ENCODE results near the gene KMT2A. TPM values are rescaled to one million over a fixed set of nuclear protein-coding genes. Genes with fewer than 3 reads are reported as not detected.
"Not testable (repeated sequence)": the region's sequence is repeated elsewhere in the genome, so short reads cannot be mapped to it uniquely, and the experiment has no call there.

The KMT2A gene
- total RNA-seq, 1 donor from 2014 or later, result 63.6 TPM

- Histone ChIP-seq H3K27ac (no peak overlapping the region), H3K4me2 (no peak overlapping the region), H2AFZ (replicated peaks) (no peak overlapping the region), H3K4me1 (no peaks in the 10 kb centered on the region), H3K9me3 (ENCODE audit: low read depth) (no peaks in the 10 kb centered on the region), H3K27me3 (no peaks in the 10 kb centered on the region), H3F3A (ENCODE audit: low read depth) (peaks cover 23% of the 10 kb centered on the region), H3K79me2 (ENCODE audit: low read depth) (peaks cover 27% of the 10 kb centered on the region), H3K4me3 (no peak overlapping the region), H3K36me3 (no peaks in the 10 kb centered on the region), H3K9ac (no peak overlapping the region), H4K20me1 (ENCODE audit: low read depth) (peaks cover 18% of the 10 kb centered on the region)
- Mint-ChIP-seq H3K36me3 (no peaks in the 10 kb centered on the region), H3K27ac (no peak overlapping the region), H3K27me3 (ENCODE audit: insufficient read depth, low read depth) (no peaks in the 10 kb centered on the region), H3K4me1 (peaks cover 22% of the 10 kb centered on the region), H3K4me3 (peak overlapping the region; percentile 11), H3K9me3 (no peaks in the 10 kb centered on the region)
- TF ChIP-seq EZH2phosphoT487 (IDR thresholded peaks at IDR 0.05), result no peak
- no peak for TF ChIP-seq EZH2 (IDR thresholded peaks at IDR 0.05)
- no peak for TF ChIP-seq CTCF (IDR thresholded peaks at IDR 0.05)
- DNase-seq (ENCODE audit: low spot score), result no peak
These were observed 37.3 kb upstream of the KMT2A start for GRCh38 chr11:118398791-118399559.

- peak; percentile 96 for DNase-seq (ENCODE audit: low spot score)
- Mint-ChIP-seq H3K4me1 (peaks cover 24% of the 10 kb centered on the region), H3K27ac (peak within 1 kb of the TSS; percentile 100), H3K4me3 (peak within 1 kb of the TSS; percentile 96), H3K9me3 (no peaks in the 10 kb centered on the region), H3K27me3 (ENCODE audit: insufficient read depth, low read depth) (no peaks in the 10 kb centered on the region), H3K36me3 (no peaks in the 10 kb centered on the region)
- Histone ChIP-seq H3K79me2 (ENCODE audit: low read depth) (peaks cover 50% of the 10 kb centered on the region), H3K9ac (peak within 1 kb of the TSS; percentile 80), H2AFZ (replicated peaks) (peak within 1 kb of the TSS; percentile 99), H3K9me3 (ENCODE audit: low read depth) (no peaks in the 10 kb centered on the region), H3K36me3 (no peaks in the 10 kb centered on the region), H3F3A (ENCODE audit: low read depth) (peaks cover 23% of the 10 kb centered on the region), H3K27me3 (no peaks in the 10 kb centered on the region), H4K20me1 (ENCODE audit: low read depth) (peaks cover 28% of the 10 kb centered on the region), H3K4me3 (peak within 1 kb of the TSS; percentile 85), H3K27ac (no peak within 1 kb of the TSS), H3K4me1 (no peaks in the 10 kb centered on the region), H3K4me2 (peak within 1 kb of the TSS; percentile 90)
- TF ChIP-seq CTCF (IDR thresholded peaks at IDR 0.05), result peak; percentile 20
- no peak for TF ChIP-seq EZH2 (IDR thresholded peaks at IDR 0.05)
These were observed 35.0 kb upstream of the KMT2A start, which contains the start of gene ATP5MG for GRCh38 chr11:118401151-118401879. Gene ATP5MG (plus strand): TSS chr11:118401606. CDS start chr11:118401666, 60 bp downstream.

- Histone ChIP-seq H3K4me3 (peak overlapping the region; percentile 85), H3K9ac (peak overlapping the region; percentile 80), H2AFZ (replicated peaks) (peak overlapping the region; percentile 99), H3K36me3 (no peaks in the 10 kb centered on the region), H3K27me3 (no peaks in the 10 kb centered on the region), H3K27ac (no peak overlapping the region), H4K20me1 (ENCODE audit: low read depth) (peaks cover 28% of the 10 kb centered on the region), H3K4me2 (peak overlapping the region; percentile 90), H3K4me1 (no peaks in the 10 kb centered on the region), H3F3A (ENCODE audit: low read depth) (peaks cover 23% of the 10 kb centered on the region), H3K79me2 (ENCODE audit: low read depth) (peaks cover 58% of the 10 kb centered on the region), H3K9me3 (ENCODE audit: low read depth) (no peaks in the 10 kb centered on the region)
- H3K9me3 Mint-ChIP-seq, result no peaks in the 10 kb centered on the region
- H3K4me1 Mint-ChIP-seq, result peaks cover 24% of the 10 kb centered on the region
- peak; percentile 13 for DNase-seq (ENCODE audit: low spot score)
- peaks cover 3% of the 10 kb centered on the region for H3K36me3 Mint-ChIP-seq
- TF ChIP-seq CTCF (IDR thresholded peaks at IDR 0.05), result no peak
- TF ChIP-seq EZH2 (IDR thresholded peaks at IDR 0.05), result no peak
- TF ChIP-seq EZH2phosphoT487 (IDR thresholded peaks at IDR 0.05), result no peak
- H3K27ac Mint-ChIP-seq, result peak overlapping the region; percentile 76
- no peaks in the 10 kb centered on the region for H3K27me3 Mint-ChIP-seq (ENCODE audit: insufficient read depth, low read depth)
- peak overlapping the region; percentile 96 for H3K4me3 Mint-ChIP-seq
These were observed 34.3 kb upstream of the KMT2A start for GRCh38 chr11:118401880-118402590.

GRCh38 chr11:118402594-118402993 is 33.7 kb upstream of the KMT2A start:
- H3K27ac ChIP-seq; H3K9me3 ChIP-seq (ENCODE audit: low read depth); H3K36me3 ChIP-seq; H3K9me3 Mint-ChIP-seq; H3K27me3 ChIP-seq; H3K4me1 ChIP-seq; DNase-seq (ENCODE audit: low spot score); H3K9ac ChIP-seq; H3K36me3 Mint-ChIP-seq; H3K27me3 Mint-ChIP-seq (ENCODE audit: insufficient read depth, low read depth); H3K27ac Mint-ChIP-seq; H2AFZ ChIP-seq (replicated peaks): not testable (repeated sequence)
- Histone ChIP-seq H3F3A (ENCODE audit: low read depth) (peaks cover 23% of the 10 kb centered on the region), H3K79me2 (ENCODE audit: low read depth) (peaks cover 61% of the 10 kb centered on the region), H3K4me3 (peak overlapping the region; percentile 85), H4K20me1 (ENCODE audit: low read depth) (peaks cover 28% of the 10 kb centered on the region), H3K4me2 (peak overlapping the region; percentile 90)
- peaks cover 24% of the 10 kb centered on the region for H3K4me1 Mint-ChIP-seq
- H3K4me3 Mint-ChIP-seq, result peak overlapping the region; percentile 96
